Activated CD8-positive, alpha-beta T cell treated with anti-CD3 and anti-CD28 coated beads for 36 hours (primary cell): Measurements from ENCODE around the gene LAMC3. TPM values are rescaled to one million over a fixed set of nuclear protein-coding genes. Genes with fewer than 3 reads are reported as not detected.

Source experiments
- ATAC-seq: fragments of 200-7000 bp; cut with Tn5 transposase; one replicate; pipeline ENCODE4 v1.10.0; 2021; ENCODE audit warnings: mild to moderate bottlenecking, moderate library complexity
- CTCF ChIA-PET: fragments of 350-600 bp; sonication (Branson Sonifier 250); formaldehyde crosslinking; loops from one replicate; lab custom pipeline; 2021; ENCODE audit warnings: antibody characterized with exemption; lab: Charles Lee
- POLR2A ChIA-PET: fragments of 350-600 bp; sonication (Branson Sonifier 250); formaldehyde crosslinking; loops from one replicate; lab custom pipeline; 2021; ENCODE audit warnings: antibody characterized with exemption; lab: Charles Lee
- DNase-seq: peaks from one replicate; pipeline ENCODE4 v3.0.0-alpha.2; 2020
- H3K27ac Mint-ChIP-seq: one replicate; pipeline ENCODE4 v1.8.0; 2021; ENCODE audit warnings: mild to moderate bottlenecking, mixed read lengths
- H3K27me3 Mint-ChIP-seq: one replicate; pipeline ENCODE4 v1.8.0; 2021; ENCODE audit warnings: mixed read lengths
- H3K36me3 Mint-ChIP-seq: one replicate; pipeline ENCODE4 v1.8.0; 2021; ENCODE audit warnings: low read depth, mixed read lengths
- H3K4me1 Mint-ChIP-seq: one replicate; pipeline ENCODE4 v1.8.0; 2021; ENCODE audit warnings: low read depth, mixed read lengths
- H3K4me3 Mint-ChIP-seq: one replicate; pipeline ENCODE4 v1.8.0; 2021; ENCODE audit warnings: mild to moderate bottlenecking, moderate library complexity, mixed read lengths
- H3K9me3 Mint-ChIP-seq: one replicate; pipeline ENCODE4 v1.8.0; 2021; ENCODE audit warnings: mixed read lengths
- intact Hi-C: fragments of 100-400 bp; cut with micrococcal nuclease; formaldehyde crosslinking; loops from one replicate; pipeline ENCODE4 v1.10.0; 2022
- total RNA-seq, 2 experiments: library from RNA; stranded (reverse); gene quantifications; one replicate each; pipeline ENCODE4 v1.2.3, GENCODE V29; 2021
- TF ChIP-seq, protein P1 (sequence below): fragments of 200-600 bp; IDR thresholded peaks from one replicate; pipeline ENCODE4 v1.8.0; 2022; ENCODE audit warnings: antibody characterized with exemption, mild to moderate bottlenecking

Gene LAMC3
- total RNA-seq, 2 experiments from 2014 or later = 0.09 to 0.43 TPM

GRCh38 chr9:131069699-131070098, 60.7 kb downstream of the LAMC3 start:
- ChIA-PET CTCF (no interaction called here), POLR2A (no interaction called here)
- Mint-ChIP-seq H3K27me3 (no peaks in the 10 kb centered on the region), H3K9me3 (no peaks in the 10 kb centered on the region), H3K27ac (no peak overlapping the region), H3K4me3 (no peak overlapping the region), H3K4me1 (no peaks in the 10 kb centered on the region), H3K36me3 (no peaks in the 10 kb centered on the region)
- intact Hi-C loops = no loop called here
- no peak for ATAC-seq
- DNase-seq = no peak
- TF ChIP-seq, protein P1, sequence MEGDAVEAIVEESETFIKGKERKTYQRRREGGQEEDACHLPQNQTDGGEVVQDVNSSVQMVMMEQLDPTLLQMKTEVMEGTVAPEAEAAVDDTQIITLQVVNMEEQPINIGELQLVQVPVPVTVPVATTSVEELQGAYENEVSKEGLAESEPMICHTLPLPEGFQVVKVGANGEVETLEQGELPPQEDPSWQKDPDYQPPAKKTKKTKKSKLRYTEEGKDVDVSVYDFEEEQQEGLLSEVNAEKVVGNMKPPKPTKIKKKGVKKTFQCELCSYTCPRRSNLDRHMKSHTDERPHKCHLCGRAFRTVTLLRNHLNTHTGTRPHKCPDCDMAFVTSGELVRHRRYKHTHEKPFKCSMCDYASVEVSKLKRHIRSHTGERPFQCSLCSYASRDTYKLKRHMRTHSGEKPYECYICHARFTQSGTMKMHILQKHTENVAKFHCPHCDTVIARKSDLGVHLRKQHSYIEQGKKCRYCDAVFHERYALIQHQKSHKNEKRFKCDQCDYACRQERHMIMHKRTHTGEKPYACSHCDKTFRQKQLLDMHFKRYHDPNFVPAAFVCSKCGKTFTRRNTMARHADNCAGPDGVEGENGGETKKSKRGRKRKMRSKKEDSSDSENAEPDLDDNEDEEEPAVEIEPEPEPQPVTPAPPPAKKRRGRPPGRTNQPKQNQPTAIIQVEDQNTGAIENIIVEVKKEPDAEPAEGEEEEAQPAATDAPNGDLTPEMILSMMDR = no peak

DNA sequence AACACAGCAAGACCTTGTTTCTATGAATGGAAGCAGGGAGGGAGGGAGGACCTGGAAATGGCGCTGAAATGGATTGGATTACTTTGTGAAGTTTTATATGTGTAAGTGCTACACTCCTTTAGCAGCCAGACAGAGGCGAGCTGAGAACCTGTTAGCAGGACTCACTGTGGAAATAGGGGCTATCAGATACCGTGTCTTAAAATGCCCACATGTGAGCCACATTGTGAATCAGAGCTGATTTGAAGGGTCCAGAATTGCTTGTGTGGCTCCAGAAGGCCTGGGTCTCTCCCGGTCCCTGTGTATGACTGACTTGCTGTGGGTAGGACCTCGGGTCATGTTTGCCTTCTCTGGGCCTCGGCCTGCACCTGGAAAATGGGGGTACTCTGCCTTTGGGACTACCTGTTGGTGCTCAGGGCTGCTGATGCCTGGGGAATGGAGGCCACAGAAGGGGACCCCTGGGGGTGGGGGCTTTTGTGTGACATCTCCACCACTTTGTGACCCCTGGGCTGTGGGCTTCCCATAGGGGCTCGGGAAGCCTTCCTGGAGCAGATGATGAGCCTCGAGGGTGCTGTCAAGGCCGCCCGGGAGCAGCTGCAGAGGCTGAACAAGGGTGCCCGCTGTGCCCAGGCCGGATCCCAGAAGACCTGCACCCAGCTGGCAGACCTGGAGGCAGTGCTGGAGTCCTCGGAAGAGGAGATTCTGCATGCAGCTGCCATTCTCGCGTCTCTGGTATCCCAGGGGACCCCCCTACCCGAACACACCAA, 63.3 kb downstream of the LAMC3 start:
- Mint-ChIP-seq H3K36me3 (no peaks in the 10 kb centered on the region), H3K9me3 (no peaks in the 10 kb centered on the region), H3K4me3 (no peak overlapping the region), H3K4me1 (no peaks in the 10 kb centered on the region), H3K27me3 (no peaks in the 10 kb centered on the region), H3K27ac (no peak overlapping the region)
- ATAC-seq (no peak), DNase-seq (no peak)
- CTCF ChIA-PET = no interaction called here
- POLR2A ChIA-PET = no interaction called here
- TF ChIP-seq, protein P1 = no peak
- intact Hi-C loops = no loop called here

GRCh38 chr9:131072871-131073237, 63.9 kb downstream of the LAMC3 start:
- ChIA-PET POLR2A (no interaction called here), CTCF (no interaction called here)
- Mint-ChIP-seq H3K4me3 (no peak overlapping the region), H3K36me3 (no peaks in the 10 kb centered on the region), H3K4me1 (no peaks in the 10 kb centered on the region), H3K27ac (no peak overlapping the region), H3K9me3 (no peaks in the 10 kb centered on the region), H3K27me3 (no peaks in the 10 kb centered on the region)
- TF ChIP-seq, protein P1 = no peak
- ATAC-seq = no peak
- intact Hi-C loops = no loop called here
- DNase-seq = no peak

DNA sequence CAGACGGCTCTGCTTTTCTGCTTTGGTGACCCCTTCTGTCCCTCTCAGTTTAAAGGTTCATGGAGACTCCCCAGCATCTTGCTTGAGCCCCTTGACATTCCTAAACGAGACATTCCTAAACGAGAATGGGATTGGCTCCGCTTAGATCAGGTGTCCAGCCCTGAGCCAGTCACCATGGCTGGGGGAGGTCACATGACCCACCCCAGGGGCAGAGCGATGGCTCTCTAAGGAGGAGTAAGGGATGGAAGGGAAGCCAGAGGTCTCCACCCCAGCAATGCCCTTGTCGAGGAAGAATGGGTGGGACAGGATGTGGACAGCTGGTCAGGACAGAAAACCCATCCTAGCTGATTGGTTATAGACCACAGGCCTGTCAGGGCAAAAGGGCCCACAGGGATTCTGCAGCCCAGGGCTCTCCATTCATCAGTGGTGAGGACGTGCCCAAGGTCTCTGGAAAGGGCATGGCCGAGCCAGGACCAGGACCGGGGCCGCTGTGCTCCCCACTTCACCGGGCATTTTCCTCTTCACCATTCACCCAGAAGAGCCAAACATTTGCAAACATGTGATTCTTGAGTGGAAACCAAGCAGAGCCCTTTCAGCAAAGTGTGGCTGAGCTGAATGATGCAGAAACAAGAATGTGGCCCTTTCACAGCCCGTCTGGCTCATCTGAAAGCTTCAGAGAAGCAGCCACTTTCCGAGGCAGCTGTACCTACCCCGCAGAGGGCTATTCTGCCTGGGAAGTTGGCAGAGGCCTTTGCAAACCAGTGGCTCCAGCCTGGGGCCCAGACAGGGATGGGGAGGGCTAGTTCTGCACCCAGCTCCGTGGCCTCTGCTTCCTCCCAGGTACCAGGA, 67.6 kb downstream of the LAMC3 start:
- ATAC-seq (no peak), DNase-seq (no peak)
- intact Hi-C loops = no loop called here
- Mint-ChIP-seq H3K4me1 (no peaks in the 10 kb centered on the region), H3K36me3 (no peaks in the 10 kb centered on the region), H3K9me3 (no peaks in the 10 kb centered on the region), H3K27me3 (no peaks in the 10 kb centered on the region), H3K4me3 (no peak overlapping the region), H3K27ac (no peak overlapping the region)
- TF ChIP-seq, protein P1 = no peak
- ChIA-PET CTCF (interaction anchor here (1.0 kb wide), 1 partner anchor 260 kb away, joined by 3 read pairs; no protein-coding TSS in a partner anchor), POLR2A (interaction anchor here (1.4 kb wide), 1 partner anchor 8 kb away, joined by 3 read pairs; no protein-coding TSS in a partner anchor)
